ENCODE results near the gene IBTK.

IBTK gene

GRCh38 chr6:82217018-82217586 lies 30.4 kb downstream of the IBTK start:
- TF ChIP-seq TSHZ2 (CRISPR knock-in tag; IDR thresholded peaks at IDR 0.05) (no peak), ISL1 (CRISPR knock-in tag; IDR thresholded peaks at IDR 0.05) (no peak), ZFP3 (CRISPR knock-in tag; IDR thresholded peaks at IDR 0.05) (no peak), ZNF565 (CRISPR knock-in tag; conservative IDR thresholded peaks at IDR 0.05; ENCODE audit: low read depth) (no peak), POU6F1 (CRISPR knock-in tag; IDR thresholded peaks at IDR 0.05; ENCODE audit: borderline replicate concordance, low read depth) (no peak), CREB5 (CRISPR knock-in tag; IDR thresholded peaks at IDR 0.05; ENCODE audit: low read depth) (no peak), TOX (CRISPR knock-in tag; IDR thresholded peaks at IDR 0.05; ENCODE audit: borderline replicate concordance) (no peak), RARB (CRISPR knock-in tag; IDR thresholded peaks at IDR 0.05) (no peak)
- no peak for ATAC-seq

GRCh38 chr6:82216549-82216948 lies 31.0 kb downstream of the IBTK start:
- no peak for ATAC-seq

GRCh38 chr6:82211326-82211725 lies 36.2 kb downstream of the IBTK start:
- TF ChIP-seq PATZ1 (CRISPR knock-in tag; IDR thresholded peaks at IDR 0.05; ENCODE audit: borderline replicate concordance) (no peak), POU6F1 (CRISPR knock-in tag; IDR thresholded peaks at IDR 0.05; ENCODE audit: borderline replicate concordance, low read depth) (no peak), CREB5 (CRISPR knock-in tag; IDR thresholded peaks at IDR 0.05; ENCODE audit: low read depth) (no peak), ZNF565 (CRISPR knock-in tag; conservative IDR thresholded peaks at IDR 0.05; ENCODE audit: low read depth) (no peak)
- ATAC-seq = no peak

More at GRCh38 chr6:82216549-82216948, 31.0 kb downstream of the IBTK start:
- TF ChIP-seq SNAI2 (CRISPR knock-in tag; IDR thresholded peaks at IDR 0.05) = no peak
- no peak for TF ChIP-seq ARNTL (CRISPR knock-in tag; IDR thresholded peaks at IDR 0.05; ENCODE audit: borderline replicate concordance, low read depth)
- no peak for TF ChIP-seq ZFP3 (CRISPR knock-in tag; IDR thresholded peaks at IDR 0.05)

GRCh38 chr6:82208913-82209312 lies 38.6 kb downstream of the IBTK start:
- ATAC-seq = no peak
- TF ChIP-seq ISL1 (CRISPR knock-in tag; IDR thresholded peaks at IDR 0.05) (no peak), TSHZ2 (CRISPR knock-in tag; IDR thresholded peaks at IDR 0.05) (no peak), ZNF565 (CRISPR knock-in tag; conservative IDR thresholded peaks at IDR 0.05; ENCODE audit: low read depth) (no peak), ARNTL (CRISPR knock-in tag; IDR thresholded peaks at IDR 0.05; ENCODE audit: borderline replicate concordance, low read depth) (no peak), PPARA (CRISPR knock-in tag; IDR thresholded peaks at IDR 0.05; ENCODE audit: borderline replicate concordance) (no peak), ZC3H10 (CRISPR knock-in tag; IDR thresholded peaks at IDR 0.05) (no peak), CSDC2 (CRISPR knock-in tag; IDR thresholded peaks at IDR 0.05) (no peak), ZFP3 (CRISPR knock-in tag; IDR thresholded peaks at IDR 0.05) (no peak), BACH2 (CRISPR knock-in tag; IDR thresholded peaks at IDR 0.05; ENCODE audit: borderline replicate concordance) (no peak), SNAI2 (CRISPR knock-in tag; IDR thresholded peaks at IDR 0.05) (no peak), ESRRG (CRISPR knock-in tag; IDR thresholded peaks at IDR 0.05) (no peak), ZNF8 (CRISPR knock-in tag; IDR thresholded peaks at IDR 0.05) (no peak), ZFP30 (CRISPR knock-in tag; IDR thresholded peaks at IDR 0.05) (no peak), CREB5 (CRISPR knock-in tag; IDR thresholded peaks at IDR 0.05; ENCODE audit: low read depth) (no peak), TOX (CRISPR knock-in tag; IDR thresholded peaks at IDR 0.05; ENCODE audit: borderline replicate concordance) (no peak)

Measured in SK-N-SH treated with all-trans-retinoic acid at 6 μM for 48 hours (cell line).